Left cardiac atrium (tissue), 4 donors: ENCODE data around the gene HOXC4. TPM values are rescaled to one million over a fixed set of nuclear protein-coding genes. Genes with fewer than 3 reads are reported as not detected.

Source experiments
- ATAC-seq, 2 donors: fragments of 200-7000 bp; cut with Tn5 transposase; one replicate each; pipeline ENCODE4 v1.9.1; 2020; ENCODE audit warnings: mild to moderate bottlenecking in 2 of 2, moderate library complexity in 2 of 2
- DNase-seq: peaks from one replicate; pipeline ENCODE4 v3.0.0-alpha.2; 2020
- intact Hi-C, 2 donors: fragments of 100-400 bp; cut with DNase I; formaldehyde crosslinking; loops; one replicate each; pipeline versions ENCODE4 v1.14.1 to v1.15.1; 2022 to 2023
- long read RNA-seq: library from polyadenylated mRNA; unstranded; transcript quantifications from one replicate; pipeline ENCODE4 v2.0.0, GENCODE V29; 2021
- total RNA-seq, 2 donors: library from RNA; stranded (reverse); fragmentation: NEBNext Ultra II Directional; extraction: Animal tissue kit (Norgen Biotek cat#: 25700); gene quantifications; one replicate each; pipeline ENCODE4 v1.2.1, GENCODE V29; 2021
- donor health status: DM: no; HTN: yes; CAD: no.
- donor health status: DM: no; HTN: yes; CAD: no; lungs with severe emphysema.
- donor health status: DM: yes; HTN: yes; CAD: no.
- donor health status: Dilated cardiomyopathy.

HOXC4 gene
- under 1 TPM; 0.16 to 0.35 TPM for total RNA-seq
- long read RNA-seq: 0 reads

DNA sequence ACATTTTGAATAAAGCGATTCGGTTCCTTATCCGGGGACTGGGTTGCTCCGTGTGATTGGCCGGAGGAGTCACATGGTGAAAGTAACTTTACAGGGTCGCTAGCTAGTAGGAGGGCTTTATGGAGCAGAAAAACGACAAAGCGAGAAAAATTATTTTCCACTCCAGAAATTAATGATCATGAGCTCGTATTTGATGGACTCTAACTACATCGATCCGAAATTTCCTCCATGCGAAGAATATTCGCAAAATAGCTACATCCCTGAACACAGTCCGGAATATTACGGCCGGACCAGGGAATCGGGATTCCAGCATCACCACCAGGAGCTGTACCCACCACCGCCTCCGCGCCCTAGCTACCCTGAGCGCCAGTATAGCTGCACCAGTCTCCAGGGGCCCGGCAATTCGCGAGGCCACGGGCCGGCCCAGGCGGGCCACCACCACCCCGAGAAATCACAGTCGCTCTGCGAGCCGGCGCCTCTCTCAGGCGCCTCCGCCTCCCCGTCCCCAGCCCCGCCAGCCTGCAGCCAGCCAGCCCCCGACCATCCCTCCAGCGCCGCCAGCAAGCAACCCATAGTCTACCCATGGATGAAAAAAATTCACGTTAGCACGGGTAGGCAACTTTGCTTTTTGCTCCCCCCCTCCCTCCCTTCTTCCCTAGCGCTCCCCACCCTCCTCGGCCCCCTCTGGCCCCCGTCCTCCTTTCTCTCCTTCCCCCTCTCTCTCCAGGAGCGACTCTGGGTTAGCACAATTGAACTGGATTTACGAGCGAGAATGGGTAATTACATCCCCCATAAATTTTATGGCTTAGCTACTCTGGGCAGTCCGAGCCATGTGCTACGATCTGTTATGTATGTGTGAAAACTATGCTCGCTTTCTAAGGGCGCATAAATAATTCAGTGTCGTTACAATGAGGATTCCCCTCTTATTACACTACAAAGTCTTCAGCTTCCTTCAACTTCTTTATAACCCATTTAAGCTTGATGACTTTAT is at the start of gene HOXC4:
Gene HOXC4 (plus strand): TSS at position 85 of the 991 bp plus-strand sequence. CDS start 88 bp downstream, at position 173.
- peak; percentile 78 to 85 for ATAC-seq
- no peak for DNase-seq
- intact Hi-C loops: no loop called here

DNA sequence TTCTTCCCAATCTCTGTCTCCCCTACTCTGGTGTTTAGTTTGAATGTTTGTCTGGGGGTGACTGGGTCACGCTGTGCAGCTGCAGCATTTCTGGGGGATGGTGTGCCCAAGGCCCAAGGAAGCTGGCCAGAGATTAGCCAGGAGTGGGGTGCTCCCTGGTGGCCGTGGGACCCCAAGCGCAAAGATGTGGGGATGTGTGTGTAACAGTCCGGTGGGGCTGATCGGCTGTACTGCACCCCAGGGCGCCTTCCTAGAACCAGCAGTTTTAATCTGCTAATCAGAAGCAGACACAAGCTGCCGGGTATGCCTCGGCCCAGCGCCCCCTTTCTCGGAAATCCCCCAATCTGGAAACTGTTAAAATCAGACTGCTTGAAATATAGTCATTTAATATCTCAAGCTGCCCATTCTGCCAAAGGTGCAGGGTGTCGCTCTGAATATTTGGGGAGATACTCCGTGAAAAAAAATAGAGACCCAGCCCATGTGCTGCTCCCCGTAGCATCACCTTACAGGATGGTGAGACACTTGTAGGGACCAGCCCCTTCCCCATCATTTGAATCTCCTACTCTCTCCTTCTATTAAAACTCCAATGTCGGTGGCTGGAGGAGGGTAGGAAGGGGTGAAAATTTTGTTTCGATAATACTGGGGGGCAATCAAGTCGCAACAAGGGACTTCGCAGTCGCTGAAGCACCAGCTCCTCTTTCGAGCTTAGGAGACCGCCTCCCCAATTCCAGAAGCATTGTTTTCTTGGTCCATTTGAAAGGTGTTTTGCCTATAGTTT is 49.4 kb upstream of the HOXC4 start:
- DNase-seq (no peak), ATAC-seq (no peak)
- intact Hi-C loops: loop anchor here in 1 of 2 donors (2.0 kb wide), 1 partner anchor 189 kb away; no protein-coding TSS in a partner anchor

DNA sequence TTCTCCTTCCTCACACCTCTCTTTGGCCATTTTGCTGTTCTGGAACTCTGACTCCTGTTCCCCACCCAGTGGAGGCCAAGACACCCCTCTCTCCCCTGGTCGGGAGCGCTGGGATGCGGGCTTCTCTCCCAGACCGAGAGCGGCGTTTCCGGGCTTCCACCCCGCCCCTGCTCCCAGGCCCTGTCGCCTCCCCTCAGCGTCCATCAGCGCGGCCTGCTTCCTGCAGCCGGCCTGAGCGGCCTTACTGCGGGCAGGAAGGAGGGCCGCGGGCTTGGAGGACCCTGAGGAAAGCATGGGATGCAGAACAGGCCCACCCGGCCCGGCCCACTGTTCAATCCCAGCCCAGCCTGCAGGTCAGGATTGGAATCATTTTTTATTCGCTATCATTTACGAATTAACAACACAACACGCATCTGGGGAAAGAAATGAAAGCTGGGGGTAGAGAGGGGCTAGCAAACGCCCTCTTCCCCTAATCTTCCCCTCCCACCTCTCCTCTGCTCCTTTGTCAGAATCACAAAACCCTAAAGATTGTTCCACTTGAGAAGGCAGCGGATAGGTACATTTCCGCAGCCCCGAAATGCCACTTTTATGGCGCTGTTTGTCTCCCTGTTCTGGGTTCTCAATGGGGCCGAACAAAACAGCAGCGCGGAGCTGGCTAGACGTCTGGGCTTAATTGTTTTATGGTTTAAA is 48.6 kb upstream of the HOXC4 start:
- intact Hi-C loops: loop anchor here in 1 of 2 donors (2.0 kb wide), 1 partner anchor 188 kb away; no protein-coding TSS in a partner anchor
- DNase-seq (no peak), ATAC-seq (no peak)

GRCh38 chr12:54005531-54005852 is 48.1 kb upstream of the HOXC4 start:
- intact Hi-C loops: loop anchor here in 1 of 2 donors (2.0 kb wide), 1 partner anchor 187 kb away; no protein-coding TSS in a partner anchor
- ATAC-seq (no peak), DNase-seq (no peak)

DNA sequence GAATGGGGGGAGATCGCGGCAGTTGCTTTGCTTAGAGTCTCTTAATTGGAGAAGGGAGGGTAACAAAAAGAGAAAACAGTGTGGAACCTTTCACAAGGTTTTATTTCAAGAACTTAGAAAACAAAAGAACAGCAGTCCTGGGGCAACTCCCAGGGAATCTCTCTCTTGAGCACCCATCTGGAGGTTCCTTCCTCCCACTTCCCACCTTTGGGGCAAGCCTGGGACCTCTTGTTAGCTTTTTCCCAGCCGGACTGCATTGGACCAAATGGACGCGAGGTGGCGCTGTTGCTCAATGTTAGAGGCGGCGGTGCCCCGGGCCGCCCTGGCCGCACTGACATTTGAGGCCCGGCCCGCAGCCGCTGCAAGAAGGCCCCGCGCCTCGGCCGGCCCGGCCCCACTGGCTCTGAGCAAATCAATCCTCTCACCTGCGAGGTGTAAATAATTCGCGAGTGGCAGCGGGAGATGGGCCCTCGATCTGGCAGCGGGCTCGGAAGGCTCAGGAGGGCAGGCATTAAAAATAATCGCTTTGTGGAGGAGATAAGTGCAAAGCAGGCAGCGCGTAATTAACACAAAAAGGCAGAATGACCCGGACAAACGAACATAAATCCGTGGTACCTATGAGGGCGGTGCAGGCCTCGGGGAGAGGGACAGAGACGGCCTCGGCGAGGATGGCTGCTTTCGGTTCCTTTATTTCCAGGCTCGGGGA is 47.6 kb upstream of the HOXC4 start:
- intact Hi-C loops: loop anchor here in 1 of 2 donors (2.0 kb wide), 1 partner anchor 187 kb away; no protein-coding TSS in a partner anchor
- peak; percentile 86 for DNase-seq

GRCh38 chr12:54006559-54007220 is 46.9 kb upstream of the HOXC4 start:
- DNase-seq: no peak
- ATAC-seq: no peak

More for the DNA sequence above, 47.6 kb upstream of the HOXC4 start:
- peak; percentile 90 for ATAC-seq

GRCh38 chr12:54007538-54008259 is 45.9 kb upstream of the HOXC4 start:
- no peak for DNase-seq
- ATAC-seq: no peak
- intact Hi-C loops: loop anchor here in 1 of 2 donors (2.0 kb wide), 1 partner anchor 185 kb away; no protein-coding TSS in a partner anchor

More at GRCh38 chr12:54006559-54007220, 46.9 kb upstream of the HOXC4 start:
- intact Hi-C loops: no loop called here

DNA sequence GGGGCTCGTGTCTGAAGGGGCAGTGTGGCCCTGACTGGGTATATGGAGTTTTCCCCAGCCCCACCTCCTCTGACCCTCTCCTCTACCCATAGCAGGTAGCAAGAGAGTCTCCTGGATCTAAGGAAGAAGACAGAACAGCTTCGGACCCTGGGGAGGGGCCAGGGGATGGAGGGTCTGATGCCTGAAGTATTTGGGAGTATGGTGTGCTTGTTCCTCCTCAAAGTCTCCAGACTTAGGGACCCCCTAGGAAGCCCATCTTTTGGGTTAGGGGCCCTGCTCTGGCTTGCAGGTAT is 45.4 kb upstream of the HOXC4 start:
- intact Hi-C loops: loop anchor here in 1 of 2 donors (2.0 kb wide), 1 partner anchor 185 kb away; no protein-coding TSS in a partner anchor
- ATAC-seq (no peak), DNase-seq (no peak)

GRCh38 chr12:54009171-54010052 is 44.2 kb upstream of the HOXC4 start:
- intact Hi-C loops: loop anchor here in 1 of 2 donors (2.0 kb wide), 1 partner anchor 183 kb away; no protein-coding TSS in a partner anchor

DNA sequence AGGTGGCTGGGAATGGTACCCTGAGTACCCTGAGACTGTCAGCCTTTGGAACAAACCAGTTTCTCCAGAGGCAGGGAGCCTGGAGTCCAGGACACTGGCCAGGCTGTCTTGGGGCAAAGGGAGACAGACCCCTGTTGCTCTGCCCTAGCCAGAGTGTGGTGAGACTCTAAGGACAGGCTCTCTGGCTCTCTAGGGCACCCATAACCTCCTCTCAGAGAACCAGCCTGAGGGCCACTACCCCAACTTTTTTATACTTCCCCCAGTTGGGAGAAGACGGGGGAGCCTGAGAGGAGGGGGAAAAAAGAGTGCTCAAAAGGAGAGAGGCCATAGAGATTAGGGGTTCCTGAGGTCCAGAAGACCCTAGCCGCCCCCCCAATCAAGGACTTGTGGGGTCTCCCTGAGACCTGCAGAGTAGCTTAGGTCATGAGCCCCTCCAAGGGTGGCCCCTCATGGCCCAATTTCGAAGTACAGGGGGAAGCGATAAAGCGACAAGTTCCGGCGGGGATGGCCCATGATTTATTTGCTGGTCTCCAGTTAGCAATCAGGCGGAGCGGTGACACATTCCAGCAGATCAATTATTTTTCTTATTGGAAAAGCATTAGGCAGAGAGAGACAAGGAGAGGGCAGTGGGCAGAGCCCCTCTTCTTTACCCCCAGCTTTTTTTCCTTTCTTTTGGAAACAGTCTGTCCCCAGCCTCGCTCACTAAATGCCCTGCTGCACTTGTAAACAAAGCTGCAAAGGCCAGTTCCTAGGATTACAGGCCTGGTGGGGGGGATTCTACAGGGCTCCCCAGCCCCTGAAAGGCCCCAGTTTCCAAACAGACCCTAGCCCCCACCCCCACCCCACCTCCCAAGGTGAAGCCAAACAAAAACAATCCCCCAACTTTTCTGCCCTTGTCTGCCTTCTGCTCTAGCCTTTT is 43.3 kb upstream of the HOXC4 start:
- no peak for DNase-seq
- ATAC-seq: no peak
- intact Hi-C loops: no loop called here

More at GRCh38 chr12:54009171-54010052, 44.2 kb upstream of the HOXC4 start:
- ATAC-seq (no peak), DNase-seq (no peak)

DNA sequence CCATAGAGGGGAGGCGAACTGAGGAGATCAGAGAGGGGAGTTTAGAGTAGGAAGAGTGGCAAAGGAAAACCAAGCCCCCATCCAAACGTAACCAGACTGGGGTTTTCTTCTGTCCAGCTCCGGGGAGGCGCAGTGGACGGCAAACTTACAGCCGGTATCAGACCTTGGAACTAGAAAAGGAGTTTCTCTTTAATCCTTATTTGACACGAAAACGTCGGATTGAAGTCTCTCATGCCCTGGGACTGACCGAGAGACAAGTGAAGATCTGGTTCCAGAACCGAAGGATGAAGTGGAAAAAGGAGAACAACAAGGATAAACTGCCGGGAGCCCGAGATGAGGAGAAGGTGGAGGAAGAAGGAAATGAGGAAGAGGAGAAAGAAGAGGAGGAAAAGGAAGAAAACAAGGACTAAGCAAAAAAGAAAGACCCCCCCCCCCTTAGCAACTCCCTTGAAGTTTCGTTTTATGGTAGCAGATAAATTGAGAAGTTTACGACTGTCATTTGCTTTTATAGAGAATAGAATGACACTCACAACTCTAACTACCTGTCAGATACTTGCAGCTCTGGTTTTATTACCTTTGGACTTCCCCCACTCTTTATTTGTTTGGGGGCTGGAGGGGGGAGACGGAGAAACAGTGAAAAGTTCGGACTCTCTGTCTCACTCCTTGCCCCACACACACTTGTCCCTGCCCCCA is 42.5 kb upstream of the HOXC4 start:
- DNase-seq (no peak), ATAC-seq (no peak)
- intact Hi-C loops: no loop called here

GRCh38 chr12:54011665-54012532 is 41.7 kb upstream of the HOXC4 start:
- ATAC-seq (no peak), DNase-seq (no peak)
- intact Hi-C loops: no loop called here

GRCh38 chr12:54012631-54013409 is 40.8 kb upstream of the HOXC4 start:
- no peak for DNase-seq
- intact Hi-C loops: no loop called here
- no peak for ATAC-seq
